ENCODE measurements around the gene RTCA. TPM values are rescaled to one million over a fixed set of nuclear protein-coding genes. Genes with fewer than 3 reads are reported as not detected.

RTCA gene
- total RNA-seq, 1 experiment from 2014 or later: 41.7 TPM

DNA sequence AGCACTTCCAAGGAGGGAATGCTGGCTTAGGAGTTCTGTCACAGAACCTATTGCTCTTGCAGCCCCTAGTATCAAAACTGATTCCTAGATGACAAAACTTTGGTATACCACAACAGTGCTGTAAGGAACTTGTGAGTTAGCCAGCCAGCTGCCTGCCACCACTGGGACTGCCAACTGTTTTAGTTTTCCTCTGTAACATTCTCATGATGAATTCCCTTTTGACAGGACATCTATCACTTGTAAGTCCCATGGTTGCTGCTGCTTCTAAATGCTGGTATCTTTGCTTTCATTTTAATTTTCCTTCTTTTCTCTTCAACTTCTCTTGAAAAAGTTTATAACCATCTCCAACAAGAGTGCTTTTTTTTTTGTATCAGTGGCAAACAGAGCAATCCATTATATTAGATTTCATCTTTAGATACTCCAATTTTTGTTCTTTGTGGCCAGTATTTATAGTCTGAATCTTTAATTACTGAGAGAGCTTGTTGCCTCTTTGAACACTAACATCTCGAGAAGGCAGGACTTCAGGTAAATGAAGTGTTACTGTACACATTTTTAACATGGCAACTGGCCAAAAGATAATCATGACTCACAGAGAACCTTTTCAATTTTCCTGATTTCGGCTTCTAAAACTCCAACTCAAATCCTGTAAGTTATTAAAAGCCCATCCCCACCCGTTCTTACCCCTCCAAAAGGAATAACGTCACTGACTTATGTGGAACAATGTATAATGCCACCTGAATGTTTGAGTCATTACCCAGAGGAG is 36.2 kb upstream of the RTCA start:
- no peaks in the 10 kb centered on the region for H3K9me3 ChIP-seq (ENCODE audit: low read length)
- no peak overlapping the region for H2AFZ ChIP-seq (ENCODE audit: low read length)
- ChIA-PET POLR2A (ENCODE audit: unreplicated experiment) (no interaction called here), CTCF (no interaction called here)
- TF ChIP-seq EZH2 (IDR thresholded peaks at IDR 0.05; ENCODE audit: low read length, unreplicated experiment) (no peak), EZH2phosphoT487 (IDR thresholded peaks at IDR 0.05; ENCODE audit: borderline replicate concordance, low read length) (no peak)
- TF ChIP-seq, protein P1, sequence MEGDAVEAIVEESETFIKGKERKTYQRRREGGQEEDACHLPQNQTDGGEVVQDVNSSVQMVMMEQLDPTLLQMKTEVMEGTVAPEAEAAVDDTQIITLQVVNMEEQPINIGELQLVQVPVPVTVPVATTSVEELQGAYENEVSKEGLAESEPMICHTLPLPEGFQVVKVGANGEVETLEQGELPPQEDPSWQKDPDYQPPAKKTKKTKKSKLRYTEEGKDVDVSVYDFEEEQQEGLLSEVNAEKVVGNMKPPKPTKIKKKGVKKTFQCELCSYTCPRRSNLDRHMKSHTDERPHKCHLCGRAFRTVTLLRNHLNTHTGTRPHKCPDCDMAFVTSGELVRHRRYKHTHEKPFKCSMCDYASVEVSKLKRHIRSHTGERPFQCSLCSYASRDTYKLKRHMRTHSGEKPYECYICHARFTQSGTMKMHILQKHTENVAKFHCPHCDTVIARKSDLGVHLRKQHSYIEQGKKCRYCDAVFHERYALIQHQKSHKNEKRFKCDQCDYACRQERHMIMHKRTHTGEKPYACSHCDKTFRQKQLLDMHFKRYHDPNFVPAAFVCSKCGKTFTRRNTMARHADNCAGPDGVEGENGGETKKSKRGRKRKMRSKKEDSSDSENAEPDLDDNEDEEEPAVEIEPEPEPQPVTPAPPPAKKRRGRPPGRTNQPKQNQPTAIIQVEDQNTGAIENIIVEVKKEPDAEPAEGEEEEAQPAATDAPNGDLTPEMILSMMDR (conservative IDR thresholded peaks at IDR 0.05; ENCODE audit: low read depth, low read length): no peak
- H3K27ac ChIP-seq (ENCODE audit: low read length): no peak overlapping the region
- H3K9me2 ChIP-seq (replicated peaks; ENCODE audit: low read length): no peaks in the 10 kb centered on the region
- no peaks in the 10 kb centered on the region for H3K4me1 ChIP-seq (ENCODE audit: insufficient read depth, low read length)
- no TSS peak for BruUV-seq (replicated peaks)
- no peaks in the 10 kb centered on the region for H4K20me1 ChIP-seq (ENCODE audit: low read length)
- peaks cover 12% of the 10 kb centered on the region for H3K36me3 ChIP-seq (ENCODE audit: low read depth, low read length)
- DNase-seq (no peak), ATAC-seq (no peak)
- intact Hi-C loops (cut with micrococcal nuclease): no loop called here
- no peaks in the 10 kb centered on the region for H3F3A ChIP-seq (ENCODE audit: low read length, unreplicated experiment)
- H3K27me3 ChIP-seq (ENCODE audit: low read length): no peaks in the 10 kb centered on the region
- no peaks in the 10 kb centered on the region for H3K79me2 ChIP-seq (ENCODE audit: low read length)
- H3K4me3 ChIP-seq (ENCODE audit: low read length): no peak overlapping the region
- no peak overlapping the region for H3K9ac ChIP-seq (ENCODE audit: low read length)
- H3K4me2 ChIP-seq (ENCODE audit: low read length): no peak overlapping the region

DNA sequence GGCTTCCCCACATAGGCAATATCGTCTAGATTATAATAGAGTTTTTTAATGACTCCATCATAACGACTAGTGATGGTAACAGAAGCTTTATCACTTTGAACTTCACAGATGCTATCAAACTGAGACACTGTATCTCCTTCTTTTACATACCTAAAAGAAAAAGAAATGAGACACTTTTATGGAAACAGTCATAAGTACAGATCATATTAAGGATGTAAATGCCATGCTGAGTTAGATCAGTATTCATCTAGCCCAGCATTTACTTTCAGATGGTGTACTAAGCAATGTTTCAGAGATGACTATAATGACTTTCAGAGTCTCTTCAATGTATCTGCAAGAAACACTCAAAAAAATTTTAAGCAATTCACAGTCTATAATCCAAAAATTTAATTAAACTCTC is 35.3 kb upstream of the RTCA start:
- no peak overlapping the region for H3K9ac ChIP-seq (ENCODE audit: low read length)
- H3K27me3 ChIP-seq (ENCODE audit: low read length): no peaks in the 10 kb centered on the region
- H3K36me3 ChIP-seq (ENCODE audit: low read depth, low read length): peaks cover 12% of the 10 kb centered on the region
- no peaks in the 10 kb centered on the region for H4K20me1 ChIP-seq (ENCODE audit: low read length)
- H3F3A ChIP-seq (ENCODE audit: low read length, unreplicated experiment): no peaks in the 10 kb centered on the region
- TF ChIP-seq EZH2phosphoT487 (IDR thresholded peaks at IDR 0.05; ENCODE audit: borderline replicate concordance, low read length): no peak
- CTCF ChIA-PET: no interaction called here
- DNase-seq: no peak
- H3K27ac ChIP-seq (ENCODE audit: low read length): no peak overlapping the region
- no peaks in the 10 kb centered on the region for H3K9me2 ChIP-seq (replicated peaks; ENCODE audit: low read length)
- H3K4me3 ChIP-seq (ENCODE audit: low read length): no peak overlapping the region
- ATAC-seq: no peak
- no peaks in the 10 kb centered on the region for H3K4me1 ChIP-seq (ENCODE audit: insufficient read depth, low read length)
- H2AFZ ChIP-seq (ENCODE audit: low read length): no peak overlapping the region
- H3K9me3 ChIP-seq (ENCODE audit: low read length): no peaks in the 10 kb centered on the region
- H3K4me2 ChIP-seq (ENCODE audit: low read length): no peak overlapping the region
- BruUV-seq (replicated peaks): no TSS peak
- intact Hi-C loops (cut with micrococcal nuclease): no loop called here
- POLR2A ChIA-PET (ENCODE audit: unreplicated experiment): no interaction called here
- H3K79me2 ChIP-seq (ENCODE audit: low read length): no peaks in the 10 kb centered on the region

DNA sequence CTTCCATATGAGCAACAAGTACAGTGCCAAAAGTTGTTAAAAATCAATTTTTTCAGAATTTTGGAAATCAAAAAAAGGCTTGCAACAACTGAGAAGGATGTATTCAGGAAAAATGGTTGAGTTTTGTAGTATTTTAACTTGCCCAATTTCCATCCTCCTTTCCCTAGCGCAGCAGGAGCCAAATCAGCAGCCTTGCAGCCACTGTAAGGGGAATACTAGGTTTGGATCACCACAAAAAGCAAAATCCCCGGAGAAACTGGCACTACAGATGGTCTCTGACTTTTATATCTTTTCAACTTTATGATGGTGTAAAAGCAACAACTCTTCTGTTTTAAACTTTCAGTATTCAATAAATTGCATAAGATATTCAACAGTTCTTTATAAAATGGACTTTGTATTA is 34.3 kb upstream of the RTCA start:
- ATAC-seq (no peak), DNase-seq (no peak)
- H3K4me2 ChIP-seq (ENCODE audit: low read length): no peak overlapping the region
- CTCF ChIA-PET: no interaction called here
- no peaks in the 10 kb centered on the region for H4K20me1 ChIP-seq (ENCODE audit: low read length)
- intact Hi-C loops (cut with micrococcal nuclease): no loop called here
- H3K27me3 ChIP-seq (ENCODE audit: low read length): no peaks in the 10 kb centered on the region
- H3K79me2 ChIP-seq (ENCODE audit: low read length): no peaks in the 10 kb centered on the region
- H3K9ac ChIP-seq (ENCODE audit: low read length): no peak overlapping the region
- H3F3A ChIP-seq (ENCODE audit: low read length, unreplicated experiment): no peaks in the 10 kb centered on the region
- no TSS peak for BruUV-seq (replicated peaks)
- TF ChIP-seq EZH2 (IDR thresholded peaks at IDR 0.05; ENCODE audit: low read length, unreplicated experiment): no peak
- TF ChIP-seq, protein P1 (conservative IDR thresholded peaks at IDR 0.05; ENCODE audit: low read depth, low read length): no peak
- no peak for TF ChIP-seq EZH2phosphoT487 (IDR thresholded peaks at IDR 0.05; ENCODE audit: borderline replicate concordance, low read length)
- H3K4me3 ChIP-seq (ENCODE audit: low read length): no peak overlapping the region
- no peaks in the 10 kb centered on the region for H3K4me1 ChIP-seq (ENCODE audit: insufficient read depth, low read length)
- H3K9me3 ChIP-seq (ENCODE audit: low read length): no peaks in the 10 kb centered on the region
- no peak overlapping the region for H3K27ac ChIP-seq (ENCODE audit: low read length)
- H2AFZ ChIP-seq (ENCODE audit: low read length): no peak overlapping the region
- POLR2A ChIA-PET (ENCODE audit: unreplicated experiment): no interaction called here
- H3K36me3 ChIP-seq (ENCODE audit: low read depth, low read length): peaks cover 12% of the 10 kb centered on the region
- H3K9me2 ChIP-seq (replicated peaks; ENCODE audit: low read length): no peaks in the 10 kb centered on the region

All from PC-3 (cell line).